ENCODE data around the gene NPDC1.

NPDC1 gene

DNA sequence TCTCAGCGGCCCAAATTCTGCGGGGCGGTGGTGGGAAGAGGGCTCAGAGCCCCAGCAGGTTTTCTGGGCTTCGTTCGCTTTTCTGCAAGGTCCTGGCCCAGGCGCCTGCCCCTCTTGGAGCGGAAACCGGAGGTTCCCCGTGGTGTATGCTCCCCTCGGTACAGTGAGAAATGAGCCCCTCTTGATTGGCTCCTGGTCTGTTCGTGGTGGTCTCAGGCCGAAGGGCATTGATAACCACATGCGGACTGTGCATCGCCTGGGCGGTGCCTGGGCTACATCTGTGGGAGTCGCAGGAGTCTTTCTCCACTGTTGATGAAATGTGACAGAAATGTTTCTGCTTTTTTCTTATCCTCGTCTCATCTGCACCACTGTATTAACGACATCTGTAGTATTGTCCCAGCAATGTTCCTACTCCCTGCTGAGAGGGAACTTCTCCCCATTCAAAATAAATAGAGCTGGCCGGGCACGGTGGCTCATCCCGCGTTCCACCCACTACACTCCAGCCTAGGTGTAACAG, 41.5 kb upstream of the NPDC1 start:
- TF ChIP-seq, protein P1, sequence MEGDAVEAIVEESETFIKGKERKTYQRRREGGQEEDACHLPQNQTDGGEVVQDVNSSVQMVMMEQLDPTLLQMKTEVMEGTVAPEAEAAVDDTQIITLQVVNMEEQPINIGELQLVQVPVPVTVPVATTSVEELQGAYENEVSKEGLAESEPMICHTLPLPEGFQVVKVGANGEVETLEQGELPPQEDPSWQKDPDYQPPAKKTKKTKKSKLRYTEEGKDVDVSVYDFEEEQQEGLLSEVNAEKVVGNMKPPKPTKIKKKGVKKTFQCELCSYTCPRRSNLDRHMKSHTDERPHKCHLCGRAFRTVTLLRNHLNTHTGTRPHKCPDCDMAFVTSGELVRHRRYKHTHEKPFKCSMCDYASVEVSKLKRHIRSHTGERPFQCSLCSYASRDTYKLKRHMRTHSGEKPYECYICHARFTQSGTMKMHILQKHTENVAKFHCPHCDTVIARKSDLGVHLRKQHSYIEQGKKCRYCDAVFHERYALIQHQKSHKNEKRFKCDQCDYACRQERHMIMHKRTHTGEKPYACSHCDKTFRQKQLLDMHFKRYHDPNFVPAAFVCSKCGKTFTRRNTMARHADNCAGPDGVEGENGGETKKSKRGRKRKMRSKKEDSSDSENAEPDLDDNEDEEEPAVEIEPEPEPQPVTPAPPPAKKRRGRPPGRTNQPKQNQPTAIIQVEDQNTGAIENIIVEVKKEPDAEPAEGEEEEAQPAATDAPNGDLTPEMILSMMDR (IDR thresholded peaks at IDR 0.05; ENCODE audit: low read length) = no peak
- TF ChIP-seq EZH2phosphoT487 (IDR thresholded peaks at IDR 0.05; ENCODE audit: low read length) = no peak
- TF ChIP-seq EZH2 (optimal IDR thresholded peaks at IDR 0.05; ENCODE audit: low read depth, low read length) = no peak
- Histone ChIP-seq H3K4me1 (ENCODE audit: low read length) (peaks cover 12% of the 10 kb centered on the region), H3K4me3 (ENCODE audit: low read length) (peak overlapping the region; percentile 85), H3K9ac (ENCODE audit: low read length) (peak overlapping the region; percentile 82), H3F3A (ENCODE audit: insufficient read depth, low read length) (peaks cover 6% of the 10 kb centered on the region; the same call in 1 of the 2 replicates), H3K4me2 (ENCODE audit: low read depth, low read length) (peak overlapping the region; percentile 69), H3K9me2 (replicated peaks; ENCODE audit: insufficient read depth, low read length) (no peaks in the 10 kb centered on the region), H4K20me1 (ENCODE audit: insufficient read depth, low read length) (no peaks in the 10 kb centered on the region), H3K9me3 (replicated peaks; ENCODE audit: insufficient read depth, low read length) (no peaks in the 10 kb centered on the region), H3K27ac (ENCODE audit: low read length) (peak overlapping the region; percentile 73; the same call in 1 of the 2 replicates), H3K36me3 (replicated peaks; ENCODE audit: insufficient read depth, low read length) (no peaks in the 10 kb centered on the region), H3K79me2 (ENCODE audit: low read length) (0 out of 2 replicates have a peak, but pooled peaks cover 3% of the 10 kb centered on the region), H3K27me3 (replicated peaks; ENCODE audit: insufficient read depth, low read length) (no peaks in the 10 kb centered on the region), H2AFZ (ENCODE audit: low read length) (peak overlapping the region; percentile 68)
- peak; percentile 21 for DNase-seq

DNA sequence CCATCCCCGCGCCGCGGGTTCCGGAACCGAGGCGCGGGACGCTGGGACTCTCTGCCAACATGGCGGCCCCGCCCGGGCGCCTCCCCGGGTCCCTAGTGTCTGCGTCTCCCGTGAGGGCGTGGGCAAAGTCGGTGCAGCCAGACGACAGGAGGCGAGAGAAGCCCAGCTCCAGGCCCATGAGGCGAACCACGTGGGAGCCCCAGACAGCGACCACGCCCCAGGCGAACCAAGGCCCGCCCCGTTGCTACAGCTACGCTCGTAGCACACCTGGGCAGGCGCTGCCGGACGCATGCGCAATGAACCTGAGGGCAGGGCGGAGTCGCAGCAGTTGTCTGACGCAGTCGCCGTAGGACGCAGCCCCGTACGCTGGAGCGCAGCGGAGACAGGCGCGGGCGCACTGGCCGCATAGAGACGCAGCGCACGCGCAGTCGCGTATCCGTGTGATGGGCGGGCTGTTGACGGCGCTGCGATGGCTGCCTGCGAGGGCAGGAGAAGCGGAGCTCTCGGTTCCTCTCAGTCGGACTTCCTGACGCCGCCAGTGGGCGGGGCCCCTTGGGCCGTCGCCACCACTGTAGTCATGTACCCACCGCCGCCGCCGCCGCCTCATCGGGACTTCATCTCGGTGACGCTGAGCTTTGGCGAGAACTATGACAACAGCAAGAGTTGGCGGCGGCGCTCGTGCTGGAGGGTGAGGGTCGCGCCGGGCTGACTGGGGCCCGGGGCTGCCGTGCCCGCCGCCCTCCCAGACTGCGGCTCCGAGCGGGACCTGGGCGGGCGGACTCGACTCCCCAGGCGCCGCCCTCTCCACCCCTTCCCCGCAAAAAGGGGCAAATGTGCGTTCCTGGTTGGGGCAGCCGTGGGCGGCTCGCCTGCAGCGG, 40.8 kb upstream of the NPDC1 start, which contains the start of gene MAN1B1:
MAN1B1 (plus strand) TSS at position 455 of the 878 bp plus-strand sequence; CDS start at position 470, 15 bp downstream.
- H3F3A ChIP-seq (ENCODE audit: insufficient read depth, low read length) = peaks cover 6% of the 10 kb centered on the region; the same call in 1 of the 2 replicates
- H3K27me3 ChIP-seq (replicated peaks; ENCODE audit: insufficient read depth, low read length) = no peaks in the 10 kb centered on the region
- peak; percentile 100 for DNase-seq
- H2AFZ ChIP-seq (ENCODE audit: low read length) = peak within 1 kb of the TSS; percentile 79
- peak within 1 kb of the TSS; percentile 92 for H3K4me2 ChIP-seq (ENCODE audit: low read depth, low read length)
- H3K79me2 ChIP-seq (ENCODE audit: low read length) = 0 out of 2 replicates have a peak, but pooled peaks cover 3% of the 10 kb centered on the region
- no peaks in the 10 kb centered on the region for H4K20me1 ChIP-seq (ENCODE audit: insufficient read depth, low read length)
- no peaks in the 10 kb centered on the region for H3K36me3 ChIP-seq (replicated peaks; ENCODE audit: insufficient read depth, low read length)
- H3K4me3 ChIP-seq (ENCODE audit: low read length) = peak within 1 kb of the TSS; percentile 85
- H3K4me1 ChIP-seq (ENCODE audit: low read length) = peaks cover 12% of the 10 kb centered on the region
- H3K27ac ChIP-seq (ENCODE audit: low read length) = peak within 1 kb of the TSS; percentile 79
- H3K9ac ChIP-seq (ENCODE audit: low read length) = peak within 1 kb of the TSS; percentile 96
- no peak for TF ChIP-seq EZH2phosphoT487 (IDR thresholded peaks at IDR 0.05; ENCODE audit: low read length)
- no peak for TF ChIP-seq EZH2 (optimal IDR thresholded peaks at IDR 0.05; ENCODE audit: low read depth, low read length)
- TF ChIP-seq, protein P1 (IDR thresholded peaks at IDR 0.05; ENCODE audit: low read length) = no peak
- no peaks in the 10 kb centered on the region for H3K9me3 ChIP-seq (replicated peaks; ENCODE audit: insufficient read depth, low read length)
- no peaks in the 10 kb centered on the region for H3K9me2 ChIP-seq (replicated peaks; ENCODE audit: insufficient read depth, low read length)

DNA sequence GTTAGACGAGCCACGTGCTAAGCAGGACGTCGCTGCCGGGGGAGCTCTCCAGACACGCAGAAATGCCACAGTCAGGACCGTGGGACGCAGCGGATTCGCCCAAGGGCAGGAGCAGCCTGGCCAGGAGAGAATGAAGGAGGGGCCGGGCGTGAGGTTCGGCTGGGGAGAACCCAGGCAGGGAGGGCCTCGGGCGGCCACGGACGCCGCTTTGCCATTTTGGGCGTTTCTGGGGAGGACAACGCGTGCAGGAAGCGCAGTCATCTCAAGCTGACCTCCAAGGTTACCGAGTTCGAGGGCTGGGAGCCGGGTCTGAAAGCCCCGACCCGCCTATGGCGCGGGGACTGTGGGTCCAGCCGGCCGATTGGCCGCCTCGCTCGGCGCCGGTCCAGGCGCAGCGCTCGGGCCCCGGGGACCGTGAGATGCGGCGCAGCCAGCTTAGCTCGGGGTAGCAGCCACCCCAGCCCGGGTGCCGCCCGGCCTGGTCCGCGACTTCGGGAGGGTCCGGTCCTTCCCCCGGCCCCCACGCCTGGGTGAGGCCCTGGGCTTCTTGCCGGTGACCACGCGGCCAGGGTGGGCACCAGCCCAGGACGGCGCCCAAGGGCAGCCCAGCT, 40.0 kb upstream of the NPDC1 start:
- no peaks in the 10 kb centered on the region for H3K27me3 ChIP-seq (replicated peaks; ENCODE audit: insufficient read depth, low read length)
- H3K9ac ChIP-seq (ENCODE audit: low read length) = peak overlapping the region; percentile 96
- DNase-seq = peak; percentile 23
- H3K9me3 ChIP-seq (replicated peaks; ENCODE audit: insufficient read depth, low read length) = no peaks in the 10 kb centered on the region
- no peaks in the 10 kb centered on the region for H4K20me1 ChIP-seq (ENCODE audit: insufficient read depth, low read length)
- H3K36me3 ChIP-seq (replicated peaks; ENCODE audit: insufficient read depth, low read length) = no peaks in the 10 kb centered on the region
- H3K4me2 ChIP-seq (ENCODE audit: low read depth, low read length) = peak overlapping the region; percentile 92
- 0 out of 2 replicates have a peak, but pooled peaks cover 3% of the 10 kb centered on the region for H3K79me2 ChIP-seq (ENCODE audit: low read length)
- peak overlapping the region; percentile 79 for H3K27ac ChIP-seq (ENCODE audit: low read length)
- H3K4me3 ChIP-seq (ENCODE audit: low read length) = peak overlapping the region; percentile 74
- H2AFZ ChIP-seq (ENCODE audit: low read length) = peak overlapping the region; percentile 79
- no peak for TF ChIP-seq EZH2 (optimal IDR thresholded peaks at IDR 0.05; ENCODE audit: low read depth, low read length)
- no peaks in the 10 kb centered on the region for H3K9me2 ChIP-seq (replicated peaks; ENCODE audit: insufficient read depth, low read length)
- H3K4me1 ChIP-seq (ENCODE audit: low read length) = peaks cover 12% of the 10 kb centered on the region
- peaks cover 6% of the 10 kb centered on the region; the same call in 1 of the 2 replicates for H3F3A ChIP-seq (ENCODE audit: insufficient read depth, low read length)
